ENCODE measurements around the gene POLG.

Gene POLG

DNA sequence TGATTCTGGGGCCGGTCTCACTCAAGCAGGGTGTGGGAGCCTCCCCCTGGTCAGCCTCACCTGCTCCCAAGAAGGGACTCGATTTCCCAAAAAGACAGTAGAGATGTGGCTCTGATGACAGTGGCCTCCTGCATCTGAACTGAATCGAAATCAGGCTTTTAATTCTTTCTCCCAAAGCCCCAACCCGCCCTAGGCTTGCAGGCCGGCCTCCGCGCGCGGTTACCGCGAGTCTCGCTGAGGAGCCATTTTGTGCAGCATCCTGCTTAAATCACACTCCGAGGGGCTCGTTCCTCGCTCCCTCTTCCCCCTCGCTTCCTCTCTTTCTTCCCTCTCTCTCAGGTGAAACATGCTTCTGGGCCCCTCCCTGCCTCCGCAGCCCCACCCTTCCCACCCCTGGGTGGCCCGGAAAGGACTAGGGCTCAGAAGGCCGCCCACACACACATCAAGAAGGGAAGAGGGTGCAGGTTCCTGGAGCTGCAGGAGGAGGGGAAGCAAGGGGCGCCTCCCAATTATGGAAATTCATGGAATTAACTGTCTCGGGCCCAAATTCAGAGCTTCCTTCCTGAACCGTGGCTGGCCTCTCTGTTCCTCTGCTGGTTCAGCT, 30.9 kb upstream of the POLG start:
- H3K27me3 ChIP-seq (ENCODE audit: control insufficient read depth in 1 of 2, insufficient read depth in 1 of 2, low read length in 2 of 2) = peaks cover 97 to 100% of the 10 kb centered on the region in 2 experiments
- no peak overlapping the region for H3K4ac ChIP-seq (ENCODE audit: low read depth in 1 of 2, low read length in 2 of 2)
- no peak overlapping the region for H3K4me2 ChIP-seq (ENCODE audit: low read length, poor library complexity, severe bottlenecking)
- H3K9me3 ChIP-seq (ENCODE audit: control insufficient read depth, low read length) = peaks cover 5% of the 10 kb centered on the region
- no peak overlapping the region for H3K27ac ChIP-seq (ENCODE audit: low read length, poor library complexity, severe bottlenecking)
- DNase-seq = no peak
- H3K36me3 ChIP-seq (ENCODE audit: control insufficient read depth in 1 of 2, insufficient read depth in 2 of 2, low read depth in 1 of 2, low read length in 2 of 2) = no peaks in the 10 kb centered on the region
- H2BK120ac ChIP-seq (ENCODE audit: low read depth, low read length) = no peak overlapping the region
- H2BK5ac ChIP-seq (ENCODE audit: low read depth, low read length, poor library complexity, severe bottlenecking) = no peak overlapping the region
- H2BK12ac ChIP-seq (ENCODE audit: low read length in 2 of 2) = no peak overlapping the region
- no peak overlapping the region for H2AK5ac ChIP-seq (ENCODE audit: low read length, severe bottlenecking)
- H3K4me1 ChIP-seq (ENCODE audit: control insufficient read depth, insufficient read depth, low read depth, low read length) = peaks cover 13% of the 10 kb centered on the region
- H3K9ac ChIP-seq (ENCODE audit: low read length) = no peak overlapping the region
- WGBS = 34% methylated on average over 19 of the region's 22 CpGs
- no peak overlapping the region for H3K4me3 ChIP-seq (ENCODE audit: insufficient read depth in 1 of 2, low read depth in 1 of 2, low read length in 2 of 2)
- H2BK15ac ChIP-seq (ENCODE audit: low read depth, poor library complexity, severe bottlenecking) = no peak overlapping the region
- no peak overlapping the region for H4K91ac ChIP-seq (ENCODE audit: low read length)
- H4K8ac ChIP-seq (ENCODE audit: low read length) = no peak overlapping the region
- no peak overlapping the region for H3K18ac ChIP-seq (ENCODE audit: low read depth in 1 of 2, low read length in 2 of 2)
- H2AFZ ChIP-seq (ENCODE audit: low read depth, low read length) = no peak overlapping the region
- no peak overlapping the region for H3K14ac ChIP-seq (ENCODE audit: low read length in 2 of 2)
- H3K23ac ChIP-seq (ENCODE audit: low read length in 2 of 2) = no peak overlapping the region
- no peaks in the 10 kb centered on the region for H3K79me1 ChIP-seq (replicated peaks; ENCODE audit: low read length, poor library complexity, severe bottlenecking)

DNA sequence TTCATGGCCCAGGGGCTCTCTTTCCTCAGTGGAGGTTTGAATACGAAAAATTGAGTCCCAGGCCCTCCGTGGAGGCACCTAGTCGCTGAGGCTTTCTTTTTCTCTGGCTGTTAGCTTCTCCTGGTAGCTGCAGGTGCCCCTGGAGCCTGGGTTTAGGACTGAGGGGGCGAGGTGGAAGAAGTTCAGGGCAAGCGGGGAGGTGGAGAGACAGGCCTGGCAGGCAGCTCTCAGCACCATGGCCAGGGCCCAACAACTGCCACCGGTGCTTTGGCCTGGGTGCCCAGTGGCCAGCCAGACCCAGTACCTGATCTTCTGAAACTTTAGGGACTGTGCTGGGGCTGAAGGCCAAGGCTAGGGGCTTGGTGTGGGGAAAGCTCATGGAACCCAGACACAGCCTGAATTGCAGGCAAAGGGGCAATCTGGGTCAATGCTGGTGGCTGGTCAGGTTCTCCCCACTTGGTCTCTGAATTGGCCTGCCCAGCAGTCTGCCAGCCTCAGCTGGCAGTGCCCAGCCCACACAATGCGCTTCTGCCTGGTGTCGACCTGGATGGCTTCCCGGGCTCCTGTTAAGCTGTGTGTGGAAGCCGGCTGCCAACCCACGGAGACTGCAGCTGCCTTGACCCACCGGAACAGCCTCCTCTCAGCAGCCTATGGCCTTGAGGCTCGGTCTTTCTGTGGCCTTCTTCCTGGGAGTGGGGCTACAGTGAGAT, 30.3 kb upstream of the POLG start:
- Histone ChIP-seq H4K91ac (ENCODE audit: low read length) (no peak overlapping the region), H2AFZ (ENCODE audit: low read depth, low read length) (no peak overlapping the region), H3K4me1 (ENCODE audit: control insufficient read depth, insufficient read depth, low read depth, low read length) (peaks cover 13% of the 10 kb centered on the region), H3K4ac (ENCODE audit: low read depth in 1 of 2, low read length in 2 of 2) (no peak overlapping the region), H3K36me3 (ENCODE audit: control insufficient read depth in 1 of 2, insufficient read depth in 2 of 2, low read depth in 1 of 2, low read length in 2 of 2) (no peaks in the 10 kb centered on the region), H3K79me1 (replicated peaks; ENCODE audit: low read length, poor library complexity, severe bottlenecking) (no peaks in the 10 kb centered on the region), H3K23ac (ENCODE audit: low read length in 2 of 2) (peak overlapping the region in 1 of 2 experiments; percentile 13), H2AK5ac (ENCODE audit: low read length, severe bottlenecking) (no peak overlapping the region), H2BK5ac (ENCODE audit: low read depth, low read length, poor library complexity, severe bottlenecking) (no peak overlapping the region), H3K14ac (ENCODE audit: low read length in 2 of 2) (no peak overlapping the region), H3K9me3 (ENCODE audit: control insufficient read depth, low read length) (no peaks in the 10 kb centered on the region), H3K4me2 (ENCODE audit: low read length, poor library complexity, severe bottlenecking) (no peak overlapping the region), H3K27ac (ENCODE audit: low read length, poor library complexity, severe bottlenecking) (no peak overlapping the region), H2BK15ac (ENCODE audit: low read depth, poor library complexity, severe bottlenecking) (no peak overlapping the region), H3K9ac (ENCODE audit: low read length) (no peak overlapping the region), H3K18ac (ENCODE audit: low read depth in 1 of 2, low read length in 2 of 2) (no peak overlapping the region), H2BK12ac (ENCODE audit: low read length in 2 of 2) (no peak overlapping the region), H3K4me3 (ENCODE audit: insufficient read depth in 1 of 2, low read depth in 1 of 2, low read length in 2 of 2) (no peak overlapping the region), H2BK120ac (ENCODE audit: low read depth, low read length) (no peak overlapping the region), H3K27me3 (ENCODE audit: control insufficient read depth in 1 of 2, insufficient read depth in 1 of 2, low read length in 2 of 2) (peaks cover 97 to 100% of the 10 kb centered on the region in 2 experiments), H4K8ac (ENCODE audit: low read length) (no peak overlapping the region)
- 39% methylated on average over 13 of the region's 13 CpGs for WGBS
- no peak for DNase-seq

DNA sequence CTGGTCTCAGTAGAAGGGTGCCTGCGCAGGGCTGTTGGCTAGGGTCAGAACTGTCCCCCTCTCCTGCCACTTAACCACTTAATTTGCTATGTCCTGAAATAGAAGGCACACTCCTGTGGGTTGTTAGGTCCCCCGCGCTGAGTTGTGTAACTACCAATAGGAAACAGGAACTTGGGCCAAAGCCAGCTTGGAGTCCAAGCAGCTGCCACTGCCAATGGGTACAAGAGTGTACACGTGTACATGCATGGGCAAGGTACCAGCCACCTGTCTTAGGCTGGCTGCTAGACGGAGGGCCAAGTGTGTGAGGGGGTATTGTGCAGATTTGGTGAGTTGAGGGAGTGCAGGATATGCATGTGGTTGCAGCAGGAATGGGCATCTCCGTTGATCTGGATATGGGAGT, 29.7 kb upstream of the POLG start:
- H3K27ac ChIP-seq (ENCODE audit: low read length, poor library complexity, severe bottlenecking) = no peak overlapping the region
- WGBS = 53% methylated on average over 6 of the region's 6 CpGs
- peak overlapping the region in 1 of 2 experiments; percentile 7 for H3K4me3 ChIP-seq (ENCODE audit: insufficient read depth in 1 of 2, low read depth in 1 of 2, low read length in 2 of 2)
- peak overlapping the region in 1 of 2 experiments; percentile 13 for H3K23ac ChIP-seq (ENCODE audit: low read length in 2 of 2)
- H3K27me3 ChIP-seq (ENCODE audit: control insufficient read depth in 1 of 2, insufficient read depth in 1 of 2, low read length in 2 of 2) = peaks cover 97 to 100% of the 10 kb centered on the region in 2 experiments
- H2BK5ac ChIP-seq (ENCODE audit: low read depth, low read length, poor library complexity, severe bottlenecking) = no peak overlapping the region
- no peak overlapping the region for H4K8ac ChIP-seq (ENCODE audit: low read length)
- H3K4ac ChIP-seq (ENCODE audit: low read depth in 1 of 2, low read length in 2 of 2) = no peak overlapping the region
- no peak overlapping the region for H2AK5ac ChIP-seq (ENCODE audit: low read length, severe bottlenecking)
- H3K9ac ChIP-seq (ENCODE audit: low read length) = no peak overlapping the region
- H3K9me3 ChIP-seq (ENCODE audit: control insufficient read depth, low read length) = no peaks in the 10 kb centered on the region
- H3K4me1 ChIP-seq (ENCODE audit: control insufficient read depth, insufficient read depth, low read depth, low read length) = peaks cover 16% of the 10 kb centered on the region
- H2AFZ ChIP-seq (ENCODE audit: low read depth, low read length) = no peak overlapping the region
- H3K79me1 ChIP-seq (replicated peaks; ENCODE audit: low read length, poor library complexity, severe bottlenecking) = no peaks in the 10 kb centered on the region
- no peak overlapping the region for H3K14ac ChIP-seq (ENCODE audit: low read length in 2 of 2)
- no peak overlapping the region for H4K91ac ChIP-seq (ENCODE audit: low read length)
- H2BK12ac ChIP-seq (ENCODE audit: low read length in 2 of 2) = no peak overlapping the region
- H3K18ac ChIP-seq (ENCODE audit: low read depth in 1 of 2, low read length in 2 of 2) = no peak overlapping the region
- H2BK15ac ChIP-seq (ENCODE audit: low read depth, poor library complexity, severe bottlenecking) = no peak overlapping the region
- no peak for DNase-seq
- no peaks in the 10 kb centered on the region for H3K36me3 ChIP-seq (ENCODE audit: control insufficient read depth in 1 of 2, insufficient read depth in 2 of 2, low read depth in 1 of 2, low read length in 2 of 2)
- no peak overlapping the region for H2BK120ac ChIP-seq (ENCODE audit: low read depth, low read length)
- no peak overlapping the region for H3K4me2 ChIP-seq (ENCODE audit: low read length, poor library complexity, severe bottlenecking)

DNA sequence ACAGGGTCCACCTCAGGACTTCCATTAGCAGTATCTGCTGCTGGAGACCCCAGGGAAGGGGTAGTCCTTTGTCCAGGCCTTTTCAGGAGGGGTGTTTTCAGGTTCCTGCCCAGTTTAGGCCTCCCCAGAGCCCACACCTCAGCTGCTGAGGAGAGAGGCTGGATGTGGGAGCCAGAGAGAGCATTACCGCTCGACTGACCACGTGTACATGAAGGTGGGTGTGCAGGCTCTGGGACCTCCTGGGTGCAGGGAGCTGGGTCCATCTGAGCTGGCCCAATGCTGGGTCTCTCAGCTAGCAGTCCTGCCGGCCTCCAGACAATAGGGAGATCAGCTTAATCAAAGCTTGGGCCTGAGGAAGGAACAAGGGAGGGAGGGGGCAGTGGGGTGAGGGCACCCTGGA, 29.1 kb upstream of the POLG start:
- 23% methylated on average over 4 of the region's 4 CpGs for WGBS
- no peak overlapping the region for H2AFZ ChIP-seq (ENCODE audit: low read depth, low read length)

More for the DNA sequence above, 29.1 kb upstream of the POLG start:
- no peak overlapping the region for H3K14ac ChIP-seq (ENCODE audit: low read length in 2 of 2)
- no peak overlapping the region for H3K4ac ChIP-seq (ENCODE audit: low read depth in 1 of 2, low read length in 2 of 2)
- H3K4me1 ChIP-seq (ENCODE audit: control insufficient read depth, insufficient read depth, low read depth, low read length) = peaks cover 19% of the 10 kb centered on the region
- no peak for DNase-seq
- no peak overlapping the region for H3K4me3 ChIP-seq (ENCODE audit: insufficient read depth in 1 of 2, low read depth in 1 of 2, low read length in 2 of 2)
- H2BK120ac ChIP-seq (ENCODE audit: low read depth, low read length) = no peak overlapping the region
- peaks cover 95 to 98% of the 10 kb centered on the region in 2 experiments for H3K27me3 ChIP-seq (ENCODE audit: control insufficient read depth in 1 of 2, insufficient read depth in 1 of 2, low read length in 2 of 2)
- H2BK15ac ChIP-seq (ENCODE audit: low read depth, poor library complexity, severe bottlenecking) = no peak overlapping the region
- no peaks in the 10 kb centered on the region for H3K36me3 ChIP-seq (ENCODE audit: control insufficient read depth in 1 of 2, insufficient read depth in 2 of 2, low read depth in 1 of 2, low read length in 2 of 2)
- H4K91ac ChIP-seq (ENCODE audit: low read length) = no peak overlapping the region
- no peak overlapping the region for H3K23ac ChIP-seq (ENCODE audit: low read length in 2 of 2)
- H3K9ac ChIP-seq (ENCODE audit: low read length) = no peak overlapping the region
- no peak overlapping the region for H2BK5ac ChIP-seq (ENCODE audit: low read depth, low read length, poor library complexity, severe bottlenecking)
- H3K9me3 ChIP-seq (ENCODE audit: control insufficient read depth, low read length) = no peaks in the 10 kb centered on the region
- H3K18ac ChIP-seq (ENCODE audit: low read depth in 1 of 2, low read length in 2 of 2) = no peak overlapping the region
- H4K8ac ChIP-seq (ENCODE audit: low read length) = no peak overlapping the region
- no peak overlapping the region for H2AK5ac ChIP-seq (ENCODE audit: low read length, severe bottlenecking)
- no peaks in the 10 kb centered on the region for H3K79me1 ChIP-seq (replicated peaks; ENCODE audit: low read length, poor library complexity, severe bottlenecking)
- no peak overlapping the region for H3K27ac ChIP-seq (ENCODE audit: low read length, poor library complexity, severe bottlenecking)
- no peak overlapping the region for H2BK12ac ChIP-seq (ENCODE audit: low read length in 2 of 2)
- no peak overlapping the region for H3K4me2 ChIP-seq (ENCODE audit: low read length, poor library complexity, severe bottlenecking)
